NCI-H1436 (cell line): ENCODE measurements around the gene C9orf85.
A peak's percentile ranks its signal among the peaks of the same experiment; 100 is the strongest.

Experiments
- DNase-seq: peaks from one replicate; lab custom pipeline; 2025; lab: John Stamatoyannopoulos, UW

The C9orf85 gene

GRCh38 chr9:71904076-71904475 lies 7.4 kb upstream of the C9orf85 start:
- no peak for DNase-seq

- DNase-seq = no peak
These were observed 2.6 kb upstream of the C9orf85 start for GRCh38 chr9:71908825-71909224.

GRCh38 chr9:71909887-71910649 lies 1.4 kb upstream of the C9orf85 start:
- peak; percentile 24 for DNase-seq

- DNase-seq = peak; percentile 25
These were observed 784 bp upstream of the C9orf85 start for GRCh38 chr9:71910650-71911060.

GRCh38 chr9:71911908-71912335 lies 483 bp downstream of the C9orf85 start:
- DNase-seq = no peak

GRCh38 chr9:71915495-71915894 lies 4.1 kb downstream of the C9orf85 start:
- no peak for DNase-seq

GRCh38 chr9:71916834-71917534 lies 5.5 kb downstream of the C9orf85 start:
- no peak for DNase-seq

- DNase-seq = no peak
These were observed 7.0 kb downstream of the C9orf85 start for GRCh38 chr9:71918419-71918818.

- DNase-seq = no peak
These were observed 9.2 kb downstream of the C9orf85 start for GRCh38 chr9:71920456-71921189.

- DNase-seq = no peak
These were observed 9.9 kb downstream of the C9orf85 start for GRCh38 chr9:71921190-71921814.

GRCh38 chr9:71924576-71924975 lies 13.1 kb downstream of the C9orf85 start:
- DNase-seq = no peak

GRCh38 chr9:71925834-71926233 lies 14.4 kb downstream of the C9orf85 start:
- no peak for DNase-seq

GRCh38 chr9:71928376-71928775 lies 16.9 kb downstream of the C9orf85 start:
- DNase-seq = no peak

- no peak for DNase-seq
These were observed 17.4 kb downstream of the C9orf85 start for GRCh38 chr9:71928806-71929205.

GRCh38 chr9:71929223-71929622 lies 17.8 kb downstream of the C9orf85 start:
- DNase-seq = no peak

GRCh38 chr9:71929791-71930440 lies 18.5 kb downstream of the C9orf85 start:
- no peak for DNase-seq

GRCh38 chr9:71931166-71931565 lies 19.7 kb downstream of the C9orf85 start:
- no peak for DNase-seq

- DNase-seq = no peak
These were observed 24.6 kb downstream of the C9orf85 start for GRCh38 chr9:71936066-71936465.

GRCh38 chr9:71937070-71937625 lies 25.7 kb downstream of the C9orf85 start:
- DNase-seq = no peak

- DNase-seq = no peak
These were observed 26.5 kb downstream of the C9orf85 start for GRCh38 chr9:71937898-71938297.

- DNase-seq = no peak
These were observed 29.7 kb downstream of the C9orf85 start for GRCh38 chr9:71941060-71941568.
